ENCODE measurements around the gene USP2.

GRCh38 chr11:119359365-119360214 lies 21.9 kb downstream of the USP2 start:
- no peak for TF ChIP-seq POLR2A (IDR thresholded peaks at IDR 0.05)
- no peak for TF ChIP-seq CTCF (IDR thresholded peaks at IDR 0.05)
